GM03348 (cell line): ENCODE data around the gene FAM107A.

Experiments used
- DNase-seq: peaks from one replicate; pipeline ENCODE4 v3.0.0; 2012; ENCODE audit warnings: low spot score

Gene FAM107A

DNA sequence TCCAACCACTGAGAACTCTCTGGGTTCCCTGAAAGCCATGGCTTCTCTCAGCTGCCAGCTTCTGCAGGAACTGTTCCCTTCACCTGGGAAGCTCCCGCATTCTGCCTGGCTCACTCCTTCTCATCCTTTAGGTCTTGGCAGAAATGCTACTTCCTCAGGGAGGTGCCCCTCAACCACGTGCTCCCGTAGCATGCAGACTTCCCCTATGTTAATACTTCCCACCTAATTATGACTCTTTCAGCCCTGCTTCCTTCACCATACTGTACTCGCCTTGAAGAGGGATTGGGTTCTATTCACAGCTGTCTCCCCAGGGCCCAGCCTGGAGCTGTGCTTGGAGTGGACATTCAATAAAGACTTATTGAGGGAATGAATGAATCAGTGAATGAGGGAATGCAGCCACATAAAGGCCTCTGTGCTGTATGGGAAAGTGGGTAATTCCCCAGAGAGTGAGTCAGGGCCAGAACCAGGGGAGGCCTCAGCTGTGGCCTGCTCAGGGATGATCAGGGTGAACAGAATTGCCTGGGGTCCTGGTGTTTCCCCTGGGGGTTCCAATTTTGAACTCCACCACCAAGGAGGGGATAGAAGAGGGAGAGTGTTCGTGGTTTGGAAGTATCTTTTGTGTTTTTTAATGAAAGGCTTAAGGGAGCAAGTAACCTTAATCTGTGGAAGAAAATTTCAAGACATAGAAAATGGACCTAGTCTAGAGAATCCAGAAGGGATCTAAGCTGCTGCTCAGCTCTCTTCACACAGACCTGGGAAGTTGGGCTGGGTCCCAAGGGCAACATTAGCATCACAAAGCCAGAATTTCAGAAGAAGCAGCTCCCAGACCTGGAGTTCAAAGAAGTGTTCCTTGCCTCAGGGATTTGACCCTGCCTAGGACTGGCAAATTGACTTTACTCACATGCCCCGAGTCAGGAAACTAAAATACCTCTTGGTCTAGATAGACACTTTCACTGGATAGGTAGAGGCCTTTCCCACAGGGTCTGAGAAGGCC, 14.6 kb upstream of the FAM107A start:
- no peak for DNase-seq

- peak; percentile 54 for DNase-seq
Observed at GRCh38 chr3:58588030-58588614, 10.9 kb upstream of the FAM107A start.

GRCh38 chr3:58586776-58587192, 9.6 kb upstream of the FAM107A start:
- no peak for DNase-seq

GRCh38 chr3:58585994-58586393, 8.8 kb upstream of the FAM107A start:
- no peak for DNase-seq

GRCh38 chr3:58585005-58585786, 8.0 kb upstream of the FAM107A start:
- DNase-seq = peak; percentile 96

- DNase-seq = no peak
Observed at GRCh38 chr3:58584690-58585004, 7.5 kb upstream of the FAM107A start.

GRCh38 chr3:58581328-58582091, 4.3 kb upstream of the FAM107A start:
- DNase-seq = no peak

- DNase-seq = no peak
Observed at GRCh38 chr3:58580826-58581327, 3.7 kb upstream of the FAM107A start.

DNA sequence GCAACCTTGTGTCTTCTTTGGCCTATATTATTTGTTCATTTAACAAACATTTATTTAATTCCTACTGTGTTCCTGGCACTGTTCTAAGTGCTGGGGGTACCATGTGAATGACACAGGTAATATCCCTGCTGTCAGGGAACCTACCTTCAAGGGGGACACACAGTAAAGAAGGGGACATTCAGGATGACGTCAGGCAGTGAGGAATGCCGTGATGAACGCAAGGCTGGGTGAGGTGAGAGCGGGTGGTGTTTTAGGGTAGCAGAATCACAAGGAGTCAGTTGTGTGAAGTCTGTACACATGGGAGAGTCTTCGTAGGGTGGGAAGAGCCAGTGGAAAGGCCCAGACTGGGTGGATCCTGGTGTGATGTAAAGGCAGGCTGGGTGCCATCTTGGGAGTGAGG, 1.7 kb upstream of the FAM107A start:
- no peak for DNase-seq

DNA sequence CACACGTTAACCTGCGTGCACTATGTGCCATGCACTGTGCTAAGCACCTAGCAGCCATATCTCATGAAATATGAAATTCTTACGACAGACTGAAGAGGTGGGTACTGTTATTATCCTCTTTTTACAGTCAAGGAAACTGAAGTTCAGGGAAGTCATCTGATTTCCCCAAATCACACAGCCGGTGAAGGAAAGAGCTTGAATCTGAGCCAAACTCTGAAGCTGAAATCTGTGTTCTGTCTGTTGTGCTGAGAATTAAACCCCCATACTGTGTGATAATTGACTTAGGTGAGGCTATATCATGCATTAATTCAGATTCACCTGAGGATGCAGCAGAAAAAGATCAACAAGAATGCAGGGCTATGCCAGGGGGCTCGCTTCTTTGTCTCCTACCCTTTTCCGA, 475 bp downstream of the FAM107A start:
- DNase-seq = no peak

DNA sequence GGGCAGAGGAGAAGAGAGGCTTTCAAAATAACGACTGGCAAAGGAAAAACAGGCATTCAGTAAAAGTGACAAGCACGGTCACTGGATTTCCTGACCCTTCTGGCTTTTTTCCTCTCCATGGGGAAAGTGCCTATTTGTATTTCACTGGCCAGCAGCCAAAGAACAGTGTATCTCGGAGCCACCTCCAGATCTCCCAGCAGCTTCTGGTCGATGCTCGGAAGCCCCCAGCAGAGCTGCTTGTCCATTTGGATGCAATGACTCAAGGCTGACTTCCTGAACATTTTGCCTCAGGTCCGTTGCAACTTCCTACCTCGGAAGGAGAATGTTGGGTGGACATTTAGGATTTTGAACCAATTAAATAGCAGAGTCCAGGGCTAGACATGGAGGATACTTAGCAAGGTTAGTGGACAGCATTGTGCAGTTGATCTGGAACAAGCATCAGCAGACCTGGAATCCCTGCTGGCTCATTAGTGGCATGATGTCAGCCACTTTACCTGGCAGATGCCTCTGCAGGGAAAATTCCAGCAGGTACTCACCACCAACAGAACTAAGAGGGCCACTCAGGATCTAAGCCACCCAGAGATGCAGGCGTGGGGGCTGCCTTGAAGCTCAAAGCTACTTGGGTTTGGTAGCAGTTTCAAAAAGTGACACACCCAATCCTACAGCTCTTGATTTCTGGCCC, 1.1 kb downstream of the FAM107A start:
- no peak for DNase-seq

- no peak for DNase-seq
Observed at GRCh38 chr3:58574682-58575081, 2.5 kb downstream of the FAM107A start.

GRCh38 chr3:58574106-58574505, 3.1 kb downstream of the FAM107A start:
- no peak for DNase-seq

GRCh38 chr3:58573640-58574039, 3.6 kb downstream of the FAM107A start:
- DNase-seq = peak; percentile 26

DNA sequence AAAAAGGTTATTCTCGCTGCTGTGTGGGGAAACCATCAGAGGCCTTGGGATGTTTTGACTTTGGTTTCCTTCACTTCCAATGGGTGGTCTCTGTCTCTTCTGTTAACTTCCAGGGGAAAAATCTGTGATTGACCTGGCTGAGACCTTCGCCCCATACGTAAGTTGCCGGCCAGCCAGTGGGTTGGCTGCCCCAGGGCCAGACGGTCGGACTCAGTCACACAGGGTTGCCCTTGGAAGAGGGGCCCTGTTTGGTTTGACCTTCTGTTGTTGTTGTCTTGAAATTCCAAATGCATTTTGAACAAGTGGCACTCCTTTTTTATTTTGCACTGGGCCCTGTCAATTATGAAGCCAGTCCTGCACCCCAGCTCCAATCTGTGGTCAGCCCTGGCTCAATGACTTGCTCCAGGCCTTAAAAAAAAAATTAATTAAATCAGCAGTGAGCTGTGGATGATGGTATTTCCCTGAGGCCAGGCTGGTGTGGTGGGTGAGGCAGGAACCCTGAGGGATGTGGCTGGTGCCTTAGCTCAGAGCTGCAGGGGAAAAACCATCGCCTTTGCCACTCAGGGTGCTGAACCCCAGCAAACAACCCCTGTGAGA, 4.5 kb downstream of the FAM107A start:
- no peak for DNase-seq

GRCh38 chr3:58572013-58572633, 5.1 kb downstream of the FAM107A start:
- DNase-seq = no peak

GRCh38 chr3:58570851-58571250, 6.3 kb downstream of the FAM107A start:
- DNase-seq = no peak

- no peak for DNase-seq
Observed at GRCh38 chr3:58569287-58570001, 7.7 kb downstream of the FAM107A start.

DNA sequence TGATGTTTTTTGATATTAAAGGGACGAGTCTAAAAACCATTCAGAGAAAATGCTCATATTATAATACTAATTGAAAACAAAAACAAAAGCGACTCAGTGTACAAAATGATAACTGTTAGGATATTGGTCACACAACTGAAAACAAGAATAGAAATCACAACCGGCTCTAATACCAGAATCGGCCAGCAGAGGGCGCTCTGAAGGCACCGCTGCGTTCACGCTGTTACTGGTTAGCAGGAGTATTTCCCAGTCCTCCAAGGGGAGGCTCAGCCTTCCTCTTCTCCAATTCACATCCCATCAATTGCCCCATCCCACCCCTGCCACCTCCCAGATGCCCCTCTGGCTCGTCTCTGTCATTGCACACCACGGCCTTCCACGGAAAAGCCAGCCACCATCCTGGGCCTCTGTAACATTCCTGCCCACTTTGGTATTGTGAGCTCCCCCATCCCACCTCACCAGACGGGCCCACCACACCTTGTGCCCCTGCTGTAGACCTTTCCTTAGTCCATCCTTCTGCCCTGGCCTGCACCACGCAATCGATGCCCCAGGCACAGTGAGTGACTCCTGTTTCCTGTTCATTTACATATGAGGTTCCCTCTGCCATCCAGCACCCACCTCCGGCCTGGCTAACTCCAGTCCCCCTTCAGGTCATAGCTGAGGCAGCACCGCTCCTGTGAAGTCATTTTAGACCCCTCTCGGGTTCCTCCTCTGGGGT, 8.5 kb downstream of the FAM107A start:
- peak; percentile 82 for DNase-seq
